GM21619 (cell line): ENCODE results near the gene PIK3C2B.
"Not testable (repeated sequence)": the region's sequence is repeated elsewhere in the genome, so short reads cannot be mapped to it uniquely, and the experiment has no call there.

Source experiments
- ATAC-seq: cut with Tn5 transposase; IDR thresholded peaks from one replicate; pipeline ENCODE4 v1.9.1; 2021; ENCODE audit not compliant: unreplicated experiment

PIK3C2B gene

DNA sequence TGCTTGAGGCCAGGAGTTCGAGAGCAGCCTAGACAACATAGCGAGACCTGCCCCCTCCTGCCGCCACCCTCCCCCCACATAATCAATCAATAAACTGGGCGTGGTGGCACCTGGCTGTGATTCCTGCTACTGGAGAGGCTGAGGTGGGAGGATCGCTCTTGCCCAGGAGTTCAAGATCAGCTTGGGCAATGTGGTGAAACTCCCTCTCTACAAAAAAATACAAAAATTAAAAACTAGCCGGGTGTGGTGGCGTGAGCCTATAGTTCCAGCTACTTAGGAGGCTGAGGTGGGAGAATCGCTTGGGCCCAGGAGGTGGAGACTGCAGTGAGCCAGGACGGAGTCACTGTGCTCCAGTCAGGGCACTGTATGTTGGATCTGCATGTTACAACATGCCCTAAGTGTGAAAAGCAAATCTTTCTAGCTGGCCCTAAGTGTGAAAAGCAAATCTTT is 14.6 kb upstream of the PIK3C2B start:
- no peak for ATAC-seq

DNA sequence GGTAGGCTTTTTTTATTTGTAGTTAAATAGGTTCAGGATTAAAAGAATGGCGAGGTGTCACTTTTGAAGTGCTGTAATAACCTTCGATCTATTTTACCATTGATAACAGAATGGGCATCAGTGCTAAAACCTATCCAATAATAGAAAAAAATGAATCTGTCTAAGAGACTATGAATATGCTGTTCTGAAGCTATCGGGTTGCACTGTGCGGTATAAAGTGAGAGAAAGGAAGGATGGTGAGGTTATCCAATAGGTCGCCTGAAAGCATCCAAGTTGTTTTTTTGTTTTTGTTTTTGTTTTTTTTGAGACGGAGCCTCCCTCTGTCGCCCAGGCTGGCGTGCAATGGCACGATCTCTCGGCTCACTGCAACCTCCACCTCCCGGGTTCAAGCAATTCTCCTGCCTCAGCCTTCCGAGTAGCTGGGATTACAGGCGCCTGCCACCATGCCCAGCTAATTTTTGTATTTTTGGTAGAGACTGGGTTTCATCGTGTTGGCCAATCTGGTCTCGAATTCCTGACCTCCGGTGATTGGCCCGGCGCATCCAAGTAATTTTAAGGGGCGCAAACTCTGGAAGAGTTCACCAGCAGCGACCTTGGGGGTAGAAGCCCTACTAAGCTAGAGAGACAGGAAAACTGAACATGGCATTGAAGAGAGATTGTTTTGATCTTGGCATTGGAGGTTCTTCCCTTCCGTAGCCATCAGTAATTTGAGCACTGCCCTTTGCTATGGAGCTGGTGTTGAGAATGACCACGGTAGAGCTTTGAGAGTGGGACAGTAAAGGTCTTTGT is 12.9 kb upstream of the PIK3C2B start:
- peak; percentile 11 for ATAC-seq

DNA sequence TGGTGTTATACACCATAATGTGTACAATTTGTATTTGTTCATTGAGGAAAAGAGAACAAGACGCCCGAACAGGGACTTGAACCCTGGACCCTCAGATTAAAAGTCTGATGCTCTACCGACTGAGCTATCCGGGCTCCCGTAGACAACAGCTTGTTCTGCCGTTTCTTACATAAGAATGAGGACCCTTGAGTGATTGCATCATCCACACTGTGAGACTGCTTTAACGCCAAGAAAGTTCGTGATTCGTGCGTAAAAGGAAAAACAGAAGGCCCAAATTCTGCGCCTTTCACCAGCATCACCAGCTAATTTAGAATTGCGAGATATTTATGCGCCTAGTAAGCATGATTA is 12.3 kb upstream of the PIK3C2B start:
- peak; percentile 56 for ATAC-seq

DNA sequence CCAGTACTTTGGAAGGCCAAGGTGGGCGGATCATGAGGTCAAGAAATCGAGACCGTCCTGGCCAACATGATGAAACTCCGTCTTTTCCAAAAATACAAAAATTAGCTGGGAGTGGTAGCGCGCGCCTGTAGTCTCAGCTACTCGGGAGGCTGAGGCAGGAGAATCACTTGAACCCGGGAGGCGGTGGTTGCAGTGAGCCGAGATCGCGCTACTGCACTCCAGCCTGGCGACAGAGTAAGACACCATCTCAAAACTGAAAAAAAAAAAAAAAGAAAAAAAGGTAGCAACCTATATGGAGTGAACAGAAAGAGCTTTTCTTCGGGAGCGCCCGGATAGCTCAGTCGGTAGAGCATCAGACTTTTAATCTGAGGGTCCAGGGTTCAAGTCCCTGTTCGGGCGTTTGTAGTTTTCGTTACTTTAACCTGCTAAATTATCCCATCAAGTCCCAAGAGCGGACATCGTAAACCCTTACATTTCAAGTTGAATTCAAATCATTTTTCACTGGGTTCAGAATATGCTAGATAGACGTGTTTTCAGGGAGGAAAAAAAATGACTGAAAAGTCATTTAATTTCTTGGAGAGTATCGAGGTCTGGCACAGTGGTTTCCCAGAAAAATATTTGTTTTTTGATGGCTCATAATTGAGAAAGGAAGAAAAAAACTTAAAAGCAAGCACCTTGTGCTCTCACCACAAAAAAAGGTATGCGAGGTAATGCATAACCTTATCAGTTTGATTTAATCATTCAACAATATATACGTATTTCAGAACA is 11.8 kb upstream of the PIK3C2B start:
- peak; percentile 68 for ATAC-seq

DNA sequence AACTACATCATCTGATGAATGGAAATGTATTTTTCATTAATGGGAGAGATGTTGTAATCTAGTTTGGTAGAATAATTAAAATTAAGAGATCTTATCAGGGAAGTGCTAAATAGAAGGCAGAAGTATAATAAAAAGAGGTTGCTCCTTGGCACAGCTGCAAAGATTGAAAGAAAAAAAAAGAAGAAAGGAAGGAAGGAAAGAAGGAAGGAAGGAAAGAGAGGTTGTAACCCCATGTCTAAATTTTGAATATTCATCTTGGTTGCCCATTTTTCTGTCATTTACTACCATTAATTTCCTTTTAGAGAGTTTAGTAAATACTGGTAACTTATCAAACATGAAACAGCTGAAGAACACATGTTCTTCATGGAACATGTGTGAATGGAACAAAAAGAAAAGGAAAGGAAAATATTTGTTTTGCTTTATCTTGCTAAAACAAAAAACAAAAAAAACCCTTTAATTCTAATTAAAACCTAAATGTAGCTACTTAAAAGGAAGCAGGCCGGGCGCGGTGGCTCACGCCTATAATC is 11.1 kb upstream of the PIK3C2B start:
- no peak for ATAC-seq

DNA sequence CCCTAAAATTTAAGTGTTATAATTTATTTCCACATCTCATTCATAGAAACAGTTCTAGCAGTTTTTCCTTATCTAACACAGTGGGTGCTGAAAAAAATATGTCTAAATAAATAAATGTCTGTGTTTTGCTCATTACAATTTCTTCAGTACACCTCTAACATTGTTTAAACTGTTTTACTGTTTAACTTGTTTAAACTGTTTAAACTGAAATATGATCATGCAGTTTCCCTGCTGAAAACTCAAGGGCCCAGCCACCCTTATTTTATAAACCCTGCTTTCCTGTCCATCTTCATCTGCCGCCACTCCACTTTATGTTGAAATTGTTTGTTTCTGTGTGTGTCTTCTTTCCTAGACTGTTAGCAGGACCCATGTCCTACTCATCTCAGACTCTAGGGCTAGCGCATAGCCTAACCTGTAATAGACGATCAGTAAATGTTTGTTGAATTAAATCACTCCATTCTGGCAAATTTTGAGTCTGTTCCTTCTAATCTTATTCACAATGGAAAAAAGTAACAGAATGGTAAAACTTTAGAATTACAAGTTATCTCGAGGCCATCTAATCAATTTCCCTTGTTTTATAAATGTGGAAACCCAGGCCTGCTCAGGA is 9.4 kb upstream of the PIK3C2B start:
- no peak for ATAC-seq

DNA sequence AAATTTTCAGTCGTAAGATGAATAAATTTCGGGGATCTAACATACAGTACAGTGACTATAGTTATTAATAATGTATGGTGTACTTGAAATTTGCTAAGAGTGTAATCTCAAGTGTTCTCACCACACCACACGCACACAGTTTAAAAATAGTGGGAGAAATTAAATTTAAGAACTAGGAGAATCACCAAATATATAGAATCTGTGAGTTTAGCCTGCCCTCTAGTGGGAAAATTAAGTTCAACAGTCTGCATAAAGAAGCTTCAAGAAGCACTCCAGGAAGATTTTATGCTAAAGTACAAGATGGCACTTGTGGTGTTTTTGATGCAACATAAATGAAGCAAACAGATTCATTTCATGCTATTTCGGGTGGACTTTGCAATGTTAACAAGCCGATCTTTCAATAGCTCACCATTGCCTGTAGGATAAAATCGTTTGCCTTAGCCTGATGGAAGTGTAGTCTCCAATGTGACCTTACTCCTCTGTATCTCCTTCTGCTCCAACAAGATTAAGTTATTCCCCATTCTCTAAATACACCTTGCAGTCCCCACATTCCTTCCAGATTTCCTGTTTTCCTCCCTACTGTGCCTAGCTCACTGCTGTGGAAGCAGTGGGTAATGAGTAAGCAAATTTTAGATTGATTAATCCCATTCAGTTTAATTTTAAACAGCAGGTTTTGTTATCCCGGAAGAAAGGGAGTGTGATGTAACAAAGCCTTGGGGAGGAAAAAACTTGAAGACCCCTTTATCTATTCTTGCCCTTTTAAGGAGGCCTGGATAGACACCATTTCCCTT is 8.7 kb upstream of the PIK3C2B start:
- ATAC-seq = no peak

DNA sequence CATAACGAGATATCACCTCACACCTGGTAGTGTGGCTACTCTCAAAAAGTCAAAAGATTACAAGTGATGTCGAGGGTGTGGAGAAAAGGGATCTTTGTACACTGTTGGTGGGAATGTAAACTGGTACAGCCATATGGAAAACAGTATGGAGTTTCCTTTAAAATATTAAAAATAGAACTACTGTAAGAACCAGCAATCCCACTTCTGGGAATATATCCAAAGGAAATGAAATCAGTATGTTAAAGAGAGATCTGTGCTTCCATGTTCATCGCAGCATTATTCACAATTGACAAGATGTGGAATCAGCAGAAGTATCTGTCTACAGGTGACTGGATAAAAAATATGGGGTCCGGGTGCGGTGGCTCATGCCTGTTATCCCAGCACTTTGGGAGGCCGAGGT is 7.6 kb upstream of the PIK3C2B start:
- no peak for ATAC-seq

DNA sequence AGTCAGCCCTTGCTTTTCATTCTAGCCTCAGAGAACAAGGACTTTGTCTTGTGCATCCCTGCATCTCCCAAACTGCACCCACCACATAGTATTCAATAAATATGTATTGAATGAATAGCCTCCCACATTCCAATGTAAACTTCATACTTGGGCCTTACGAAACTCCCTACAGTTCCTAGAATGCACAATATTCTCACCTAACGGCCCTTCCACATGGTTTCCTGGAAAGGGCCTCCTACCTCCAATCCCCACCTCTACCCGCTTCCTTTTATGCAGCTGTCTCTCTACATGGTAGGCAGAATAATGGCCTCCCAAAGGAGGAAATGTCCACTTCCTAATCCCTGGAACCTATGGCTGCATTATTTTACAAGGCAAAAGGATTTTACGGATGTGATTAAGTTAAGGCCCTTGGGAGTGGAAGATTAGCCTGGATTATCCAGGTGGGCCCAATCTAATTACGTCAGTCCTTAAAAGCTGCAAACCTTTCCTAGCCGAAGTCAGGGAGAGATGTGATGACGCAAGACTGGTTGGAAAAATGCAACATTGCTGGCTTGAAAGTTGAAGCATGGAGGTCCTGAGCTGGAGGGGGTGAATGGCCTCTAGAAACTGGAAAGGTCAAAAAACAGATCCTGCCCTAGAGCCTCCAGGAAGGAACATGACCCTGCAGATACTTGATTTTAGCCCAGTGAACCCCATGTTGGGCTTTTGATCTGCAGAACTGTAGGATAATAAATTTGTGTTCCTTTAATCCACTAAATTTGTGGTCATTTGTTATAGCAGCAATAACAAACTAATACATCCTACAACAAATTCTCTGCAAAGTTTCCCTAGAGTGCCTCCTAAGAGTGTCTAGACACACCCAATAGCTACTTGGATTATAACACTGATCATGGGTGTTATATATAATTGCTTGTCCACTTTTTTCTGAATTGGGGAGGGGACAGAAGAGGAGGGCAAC is 5.2 kb upstream of the PIK3C2B start:
- ATAC-seq = no peak

DNA sequence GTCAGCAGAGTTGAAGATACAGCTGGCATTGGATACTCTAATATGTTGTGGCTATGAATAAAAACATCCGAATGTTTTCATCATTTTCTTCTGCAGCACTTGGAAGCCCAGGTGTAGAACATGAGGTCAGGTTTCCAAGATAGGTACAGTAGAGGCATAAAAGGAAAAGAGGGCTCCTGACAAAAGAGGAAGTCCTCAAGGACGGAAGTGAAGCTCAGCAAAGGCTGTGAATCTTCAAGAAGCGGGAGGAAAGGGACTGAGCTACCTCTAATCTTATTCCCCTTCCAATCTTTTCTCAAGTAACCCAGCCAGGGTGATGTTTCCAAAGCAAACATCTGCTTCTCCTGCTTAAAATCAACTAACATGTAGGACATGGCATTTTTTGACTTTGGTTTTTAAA is 4.4 kb upstream of the PIK3C2B start:
- ATAC-seq = no peak

DNA sequence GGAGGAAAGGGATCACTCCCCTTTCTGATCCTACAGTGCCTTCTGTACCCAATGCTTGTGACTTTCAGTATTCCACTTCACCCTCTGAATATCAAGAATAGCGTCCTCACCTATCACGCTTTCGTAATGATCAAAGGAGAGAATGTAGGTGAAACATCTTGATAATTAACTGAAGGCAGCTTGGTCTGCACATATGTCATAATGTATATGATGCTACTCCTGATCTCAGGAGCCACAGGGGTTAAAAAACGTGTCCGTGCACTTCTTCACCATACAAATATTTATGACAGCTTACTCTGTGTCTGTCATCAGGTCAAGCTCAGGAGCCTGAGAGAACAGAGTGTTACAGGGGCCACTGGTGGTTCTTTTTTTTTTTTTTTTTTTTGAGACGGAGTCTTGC is 1.2 kb upstream of the PIK3C2B start:
- no peak for ATAC-seq

DNA sequence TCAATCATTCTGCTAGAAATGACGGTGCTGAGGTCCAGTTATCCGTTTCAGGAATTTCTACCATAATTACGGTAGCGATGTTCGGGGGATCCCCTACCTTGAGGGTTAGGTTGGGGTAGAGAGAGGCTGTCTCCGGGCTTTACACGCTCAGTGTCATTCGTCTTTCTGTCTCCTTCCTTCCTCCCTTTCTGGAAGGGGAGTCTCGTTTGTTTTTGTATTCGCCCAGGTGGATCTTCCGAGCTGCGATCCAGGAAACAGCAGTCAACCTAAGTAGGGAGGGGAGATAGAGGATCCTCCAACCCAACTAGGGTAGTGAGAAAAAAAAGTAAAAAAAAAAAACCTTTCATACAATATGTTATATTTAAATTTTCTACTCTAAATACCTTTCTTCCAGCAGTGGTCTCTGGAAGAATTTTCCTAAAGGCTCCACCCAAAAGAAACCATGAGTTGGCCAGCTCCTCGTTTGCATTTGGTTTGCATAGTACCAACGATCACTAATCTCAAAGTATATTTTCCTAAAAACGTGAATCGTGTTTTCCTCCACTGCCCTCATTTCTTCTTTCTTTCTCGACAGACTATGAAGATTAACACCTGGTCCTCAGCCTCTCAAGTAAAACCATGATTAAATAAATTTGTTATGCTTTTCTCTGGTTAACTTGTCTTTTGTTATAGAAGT is 611 bp upstream of the PIK3C2B start:
- ATAC-seq = peak; percentile 28

DNA sequence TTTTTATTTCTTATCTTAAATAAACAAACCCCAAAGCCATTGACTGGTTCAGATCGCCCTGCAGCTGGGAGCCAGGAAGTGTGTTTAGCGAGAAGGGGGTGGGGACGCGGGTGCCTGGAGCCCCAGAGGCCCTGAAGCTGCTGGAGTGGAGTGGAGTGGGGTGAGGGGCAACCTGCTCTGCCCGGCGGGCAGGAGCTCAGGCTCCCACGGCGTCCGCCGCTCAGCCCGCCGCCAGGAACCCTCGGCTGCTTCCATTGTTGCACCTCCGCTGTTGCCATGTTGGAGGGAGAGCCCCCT is 673 bp downstream of the PIK3C2B start:
- peak; percentile 23 for ATAC-seq

DNA sequence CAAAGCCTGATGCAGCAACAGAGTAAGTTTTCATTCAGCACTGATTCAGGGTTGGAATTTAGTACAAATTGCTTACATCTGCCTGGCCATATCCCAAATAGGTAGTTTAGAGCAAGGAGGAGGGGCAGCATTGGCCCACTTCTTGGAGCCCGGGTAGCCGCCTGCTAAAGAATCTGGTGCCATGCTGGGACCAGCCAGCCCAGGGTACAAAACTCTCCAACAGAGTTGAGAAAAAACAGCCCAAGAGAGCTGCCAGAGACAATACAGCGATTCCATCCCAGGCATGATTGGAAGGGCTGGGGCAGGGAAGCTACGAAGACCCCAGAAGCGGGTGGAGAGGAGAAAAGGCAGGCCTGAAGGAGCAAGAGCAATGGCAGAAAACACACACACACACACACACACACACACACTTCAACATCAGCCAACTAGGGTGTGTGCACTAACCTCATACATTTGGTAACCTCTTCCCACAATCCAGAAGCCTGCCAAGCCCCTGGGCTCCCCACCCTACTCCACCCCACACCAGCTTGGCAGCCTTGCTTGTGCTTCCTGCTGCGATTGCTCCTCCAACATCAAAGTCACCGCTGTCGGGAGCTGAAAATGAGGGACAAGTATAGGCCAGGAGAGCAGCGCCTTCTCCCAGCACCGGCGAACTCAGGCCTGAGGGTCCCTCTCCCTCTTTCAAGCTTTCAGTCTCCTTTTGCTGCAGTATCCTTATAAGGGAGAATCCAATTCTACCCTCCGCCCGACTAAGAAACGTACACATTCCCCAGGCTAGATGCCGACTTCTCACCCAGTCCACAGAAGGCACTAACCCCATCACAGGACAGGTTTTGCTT is 1.2 kb downstream of the PIK3C2B start:
- no peak for ATAC-seq

DNA sequence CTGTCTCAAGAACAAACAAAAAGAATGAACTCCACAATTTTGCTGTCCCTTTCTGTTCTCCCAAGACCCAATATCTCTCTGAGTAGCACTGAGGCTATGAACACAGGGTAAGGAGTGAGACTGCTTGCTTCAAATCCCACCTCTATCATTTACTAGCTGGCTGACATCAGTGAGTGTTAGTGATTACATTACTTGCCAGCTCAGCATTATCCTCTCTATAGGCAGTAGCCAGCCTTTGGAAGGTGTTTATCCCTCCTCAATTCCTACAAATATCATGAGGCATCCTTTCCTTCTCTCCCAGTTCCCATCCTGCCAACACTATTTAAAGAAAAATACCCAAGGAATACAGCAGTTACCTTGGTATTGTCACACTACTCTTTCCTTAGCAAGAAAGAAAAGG is 3.0 kb downstream of the PIK3C2B start:
- no peak for ATAC-seq

DNA sequence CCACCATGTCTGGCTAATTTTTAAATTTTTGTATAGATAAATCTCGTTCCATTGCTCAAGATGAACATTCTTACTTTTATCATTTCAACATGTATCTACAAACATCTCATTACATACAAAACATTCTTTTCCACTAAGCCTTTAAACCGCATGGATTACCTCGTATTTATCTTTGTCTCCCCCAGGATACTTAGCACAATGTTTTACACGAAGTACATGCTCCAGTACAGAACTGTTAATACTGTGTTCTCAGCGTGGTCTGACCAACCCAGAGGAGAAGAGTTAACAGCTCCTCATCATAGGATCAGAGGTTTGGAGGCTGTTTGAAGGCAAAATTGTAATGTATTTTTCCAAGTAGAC is 7.4 kb downstream of the PIK3C2B start:
- ATAC-seq = no peak

DNA sequence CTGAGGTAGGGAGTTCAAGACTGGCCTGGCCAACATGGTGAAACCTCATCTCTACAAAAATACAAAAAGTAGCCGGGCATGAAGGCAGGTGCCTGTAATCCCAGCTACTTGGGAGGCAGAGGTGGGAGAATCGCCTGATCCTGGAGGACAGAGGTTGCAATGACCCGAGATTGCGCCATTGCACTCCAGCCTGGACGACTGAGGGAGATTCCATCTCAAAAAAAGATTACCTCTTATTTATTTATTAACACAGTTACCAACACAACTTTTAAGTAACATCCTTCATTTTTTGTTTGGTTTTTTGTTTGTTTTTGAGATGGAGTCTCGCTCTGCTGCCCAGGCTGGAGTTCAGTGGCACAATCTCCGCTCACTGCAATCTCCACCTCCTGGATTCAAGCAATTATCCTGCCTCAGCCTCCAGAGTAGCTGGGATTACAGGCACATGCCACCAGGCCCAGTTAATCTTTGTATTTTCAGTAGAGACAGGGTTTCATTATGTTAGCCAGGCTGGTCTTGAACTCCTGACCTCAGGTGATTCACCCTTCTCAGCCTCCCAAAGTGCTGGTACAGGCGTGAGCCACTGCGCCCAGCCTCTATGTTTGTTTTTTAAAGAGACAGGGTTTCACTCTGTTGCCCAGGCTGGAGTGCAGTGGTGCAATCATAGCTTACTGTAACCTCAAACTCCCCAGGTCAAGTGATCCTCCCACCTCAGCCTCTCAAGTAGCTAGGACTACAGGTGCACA is 7.9 kb downstream of the PIK3C2B start:
- ATAC-seq = not testable (repeated sequence)

DNA sequence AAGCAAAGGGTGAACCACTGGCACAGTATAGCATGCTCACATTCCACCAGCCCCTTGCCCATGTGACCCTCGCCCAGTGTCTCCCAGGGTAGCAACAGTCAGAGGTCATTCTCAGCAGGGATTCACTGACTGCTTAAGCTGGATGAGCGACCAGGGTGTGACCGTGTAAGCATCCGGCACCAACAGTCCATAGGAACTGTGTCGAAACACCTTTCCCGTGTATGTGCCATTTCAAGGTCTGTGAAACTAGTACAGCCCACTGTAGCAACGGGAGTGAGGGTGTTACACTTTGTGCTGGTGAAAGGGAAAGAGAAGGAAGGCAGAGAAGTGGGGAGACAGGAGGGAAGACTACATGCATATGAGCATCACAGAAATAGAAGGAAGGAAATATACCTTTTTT is 10.8 kb downstream of the PIK3C2B start:
- ATAC-seq = no peak
